GM18951 (cell line): ENCODE results near the gene DEFB131A.
"Not testable (repeated sequence)": the region's sequence is repeated elsewhere in the genome, so short reads cannot be mapped to it uniquely, and the experiment has no call there.

ENCODE experiments used
- in situ Hi-C: fragments of 300-500 bp; cut with MboI; formaldehyde crosslinking; loops from one replicate; pipeline ENCODE4 v1.12.0; 2022; ENCODE audit warnings: low sequenced_read_pairs, mixed read lengths, inconsistent platforms; ENCODE audit not compliant: unreplicated experiment

DEFB131A gene

GRCh38 chr4:9493589-9493988 is 49.4 kb downstream of the DEFB131A start:
- in situ Hi-C loops: not testable (repeated sequence)

GRCh38 chr4:9494256-9495035 is 50.2 kb downstream of the DEFB131A start:
- in situ Hi-C loops: not testable (repeated sequence)

- in situ Hi-C loops: not testable (repeated sequence)
These were observed 51.2 kb downstream of the DEFB131A start for GRCh38 chr4:9495443-9495842.

- in situ Hi-C loops: not testable (repeated sequence)
These were observed 53.6 kb downstream of the DEFB131A start for GRCh38 chr4:9497575-9498467.

GRCh38 chr4:9498468-9499040 is 54.3 kb downstream of the DEFB131A start:
- in situ Hi-C loops: not testable (repeated sequence)

- in situ Hi-C loops: not testable (repeated sequence)
These were observed 55.8 kb downstream of the DEFB131A start for GRCh38 chr4:9499974-9500487.
